Measurements from ENCODE around the gene RUNX1. TPM values are rescaled to one million over a fixed set of nuclear protein-coding genes. Genes with fewer than 3 reads are reported as not detected.

The RUNX1 gene
- total and polyA plus RNA-seq, 3 experiments from 2014 or later, result 22.0 to 41.5 (median 40.3) TPM

DNA sequence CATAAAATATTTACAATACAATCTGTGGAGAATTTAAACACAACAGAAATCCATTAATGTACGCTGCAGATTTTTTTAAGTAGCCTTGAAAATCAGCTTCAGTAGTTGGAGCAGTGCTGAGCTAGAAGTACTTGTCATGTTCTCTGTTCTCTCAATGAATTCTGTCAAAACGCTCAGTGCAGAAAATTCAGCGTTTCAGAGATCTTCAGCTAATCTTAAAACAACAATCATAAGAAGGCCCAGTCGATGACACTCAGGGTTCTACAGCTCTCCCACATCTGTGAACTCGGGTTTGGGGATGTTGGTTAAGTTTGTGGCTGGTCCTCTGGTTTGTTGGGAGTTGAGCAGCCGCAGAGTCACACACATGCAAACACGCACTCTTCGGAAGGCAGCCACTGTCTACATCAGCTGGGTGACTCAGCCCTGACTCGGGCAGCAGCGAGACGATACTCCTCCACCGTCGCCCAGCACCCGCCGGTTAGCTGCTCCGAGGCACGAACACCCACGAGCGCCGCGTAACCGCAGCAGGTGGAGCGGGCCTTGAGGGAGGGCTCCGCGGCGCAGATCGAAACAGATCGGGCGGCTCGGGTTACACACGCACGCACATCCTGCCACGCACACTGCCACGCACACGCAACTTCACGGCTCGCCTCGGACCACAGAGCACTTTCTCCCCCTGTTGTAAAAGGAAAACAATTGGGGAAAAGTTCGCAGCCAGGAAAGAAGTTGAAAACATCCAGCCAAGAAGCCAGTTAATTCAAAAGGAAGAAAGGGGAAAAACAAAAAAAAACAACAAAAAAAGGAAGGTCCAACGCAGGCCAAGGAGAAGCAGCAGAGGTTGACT lies 161.2 kb downstream of the RUNX1 start:
- H3K9me3 ChIP-seq (ENCODE audit: low read length), result no peaks in the 10 kb centered on the region
- peaks cover 8% of the 10 kb centered on the region for H3K36me3 ChIP-seq (ENCODE audit: insufficient read depth, low read length)
- Mint-ChIP-seq H3K27me3 (peaks cover 0 to 7% of the 10 kb centered on the region in 2 donors), H3K27ac (peak overlapping the region; percentile 89 to 99 (median 98)), H3K4me1 (peaks cover 48 to 69% (median 64%) of the 10 kb centered on the region in 3 donors), H3K4me3 (peak overlapping the region; percentile 88 to 99 (median 92)), H3K9me3 (no peaks in the 10 kb centered on the region), H3K36me3 (peaks cover 0 to 20% (median 1%) of the 10 kb centered on the region in 3 donors)
- DNase-seq, result peak; percentile 72 to 92 (median 77)
- peaks cover 53% of the 10 kb centered on the region for H3K4me1 ChIP-seq (ENCODE audit: insufficient read depth, low read length)
- peak overlapping the region; percentile 78 for H3K4me3 ChIP-seq (ENCODE audit: low read length)
- H3K27me3 ChIP-seq (ENCODE audit: insufficient read depth, low read length, poor library complexity, severe bottlenecking), result no peaks in the 10 kb centered on the region
- H3K27ac ChIP-seq (ENCODE audit: low read depth, low read length), result peak overlapping the region; percentile 87
- POLR2A ChIA-PET, result interaction anchor here (0.6 to 3.0 kb wide), 8 partner anchors 80 to 335 kb away, joined by 3 to 11 read pairs (median 6); no protein-coding TSS in a partner anchor
- CTCF ChIA-PET, result interaction anchor here (0.9 to 5.6 kb wide), 9 partner anchors 9 to 513 kb away, joined by 3 to 83 read pairs (median 7); partner anchors contain the start of gene RUNX1

DNA sequence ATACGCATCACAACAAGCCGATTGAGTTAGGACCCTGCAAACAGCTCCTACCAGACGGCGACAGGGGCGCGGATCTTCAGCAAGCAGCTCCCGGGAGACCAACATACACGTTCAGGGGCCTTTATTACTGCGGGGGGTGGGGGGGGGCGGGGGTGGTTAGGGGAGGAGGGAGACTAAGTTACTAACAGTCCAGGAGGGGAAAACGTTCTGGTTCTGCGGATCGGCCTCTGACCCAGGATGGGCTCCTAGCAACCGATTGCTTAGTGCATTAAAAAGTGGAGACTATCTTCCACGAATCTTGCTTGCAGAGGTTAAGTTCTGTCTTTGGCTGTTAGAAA lies 162.0 kb downstream of the RUNX1 start:
- no peak for DNase-seq
- peak overlapping the region; percentile 88 to 99 (median 92) for H3K4me3 Mint-ChIP-seq
- Histone ChIP-seq H3K27me3 (ENCODE audit: insufficient read depth, low read length, poor library complexity, severe bottlenecking) (no peaks in the 10 kb centered on the region), H3K36me3 (ENCODE audit: insufficient read depth, low read length) (peaks cover 8% of the 10 kb centered on the region), H3K4me3 (ENCODE audit: low read length) (peak overlapping the region; percentile 22), H3K9me3 (ENCODE audit: low read length) (no peaks in the 10 kb centered on the region), H3K4me1 (ENCODE audit: insufficient read depth, low read length) (peaks cover 53% of the 10 kb centered on the region), H3K27ac (ENCODE audit: low read depth, low read length) (peak overlapping the region; percentile 87)
- CTCF ChIA-PET, result interaction anchor here (1.4 to 5.6 kb wide), 6 partner anchors 84 to 513 kb away, joined by 3 to 83 read pairs (median 8); partner anchors contain the start of gene RUNX1
- POLR2A ChIA-PET, result interaction anchor here (1.5 to 2.2 kb wide), 3 partner anchors 80 to 165 kb away, joined by 5 to 7 read pairs (median 6); no protein-coding TSS in a partner anchor
- no peaks in the 10 kb centered on the region for H3K9me3 Mint-ChIP-seq
- H3K4me1 Mint-ChIP-seq, result peaks cover 49 to 69% (median 65%) of the 10 kb centered on the region in 3 donors
- H3K27ac Mint-ChIP-seq, result peak overlapping the region in 7 of 8 donors; percentile 97 to 99 (median 99)
- peaks cover 0 to 7% of the 10 kb centered on the region in 2 donors for H3K27me3 Mint-ChIP-seq
- H3K36me3 Mint-ChIP-seq, result peaks cover 0 to 24% (median 3%) of the 10 kb centered on the region in 3 donors

DNA sequence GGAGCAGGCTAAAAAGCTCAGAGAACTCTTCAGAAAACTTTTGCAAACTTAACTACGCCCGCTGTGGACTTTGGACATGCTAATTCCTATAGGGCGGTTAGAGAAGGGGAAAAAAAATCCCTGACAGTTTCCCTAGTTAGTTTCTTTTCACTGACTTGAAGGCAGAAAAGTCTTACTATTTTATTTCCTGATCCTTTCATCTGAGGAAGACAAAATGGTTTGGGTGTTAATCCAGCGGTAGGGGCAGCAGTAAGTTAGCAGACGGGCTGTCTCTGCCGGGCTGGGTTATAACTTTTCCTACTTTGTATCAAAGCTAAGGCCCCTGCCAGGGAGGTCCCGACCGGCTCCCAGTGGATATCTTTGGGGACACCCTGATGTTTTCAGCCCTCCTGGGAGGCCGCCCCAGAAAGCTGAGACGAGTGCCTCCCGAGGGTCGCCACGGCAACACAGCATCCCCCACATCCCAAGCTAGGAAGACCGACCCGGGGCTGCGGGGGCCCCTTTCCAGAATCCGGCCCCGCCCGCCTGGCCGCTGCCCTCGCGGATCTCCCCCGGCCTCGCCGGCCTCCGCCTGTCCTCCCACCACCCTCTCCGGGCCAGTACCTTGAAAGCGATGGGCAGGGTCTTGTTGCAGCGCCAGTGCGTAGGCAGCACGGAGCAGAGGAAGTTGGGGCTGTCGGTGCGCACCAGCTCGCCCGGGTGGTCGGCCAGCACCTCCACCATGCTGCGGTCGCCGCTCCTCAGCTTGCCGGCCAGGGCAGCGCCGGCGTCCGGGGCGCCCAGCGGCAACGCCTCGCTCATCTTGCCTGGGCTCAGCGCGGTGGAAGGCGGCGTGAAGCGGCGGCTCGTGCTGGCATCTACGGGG lies 162.6 kb downstream of the RUNX1 start:
- Histone ChIP-seq H3K36me3 (ENCODE audit: insufficient read depth, low read length) (peaks cover 8% of the 10 kb centered on the region), H3K27me3 (ENCODE audit: insufficient read depth, low read length, poor library complexity, severe bottlenecking) (no peaks in the 10 kb centered on the region), H3K9me3 (ENCODE audit: low read length) (no peaks in the 10 kb centered on the region), H3K4me1 (ENCODE audit: insufficient read depth, low read length) (peaks cover 55% of the 10 kb centered on the region), H3K27ac (ENCODE audit: low read depth, low read length) (peak overlapping the region; percentile 54), H3K4me3 (ENCODE audit: low read length) (peak overlapping the region; percentile 37)
- POLR2A ChIA-PET, result interaction anchor here (1.0 to 2.2 kb wide), 2 partner anchors 140 to 160 kb away, joined by 5 to 7 read pairs; no protein-coding TSS in a partner anchor
- CTCF ChIA-PET, result interaction anchor here (2.3 to 5.6 kb wide), 3 partner anchors 157 to 514 kb away, joined by 12 to 83 read pairs (median 12); partner anchors contain the start of gene RUNX1
- H3K4me3 Mint-ChIP-seq, result peak overlapping the region; percentile 88 to 99 (median 92)
- peaks cover 47 to 69% (median 65%) of the 10 kb centered on the region in 3 donors for H3K4me1 Mint-ChIP-seq
- H3K9me3 Mint-ChIP-seq, result no peaks in the 10 kb centered on the region
- peak in 1 of 5 donors; percentile 34 for DNase-seq
- peaks cover 0 to 28% (median 3%) of the 10 kb centered on the region in 3 donors for H3K36me3 Mint-ChIP-seq
- H3K27me3 Mint-ChIP-seq, result peaks cover 0 to 7% of the 10 kb centered on the region in 2 donors
- peak overlapping the region in 7 of 8 donors; percentile 66 to 99 (median 73) for H3K27ac Mint-ChIP-seq

DNA sequence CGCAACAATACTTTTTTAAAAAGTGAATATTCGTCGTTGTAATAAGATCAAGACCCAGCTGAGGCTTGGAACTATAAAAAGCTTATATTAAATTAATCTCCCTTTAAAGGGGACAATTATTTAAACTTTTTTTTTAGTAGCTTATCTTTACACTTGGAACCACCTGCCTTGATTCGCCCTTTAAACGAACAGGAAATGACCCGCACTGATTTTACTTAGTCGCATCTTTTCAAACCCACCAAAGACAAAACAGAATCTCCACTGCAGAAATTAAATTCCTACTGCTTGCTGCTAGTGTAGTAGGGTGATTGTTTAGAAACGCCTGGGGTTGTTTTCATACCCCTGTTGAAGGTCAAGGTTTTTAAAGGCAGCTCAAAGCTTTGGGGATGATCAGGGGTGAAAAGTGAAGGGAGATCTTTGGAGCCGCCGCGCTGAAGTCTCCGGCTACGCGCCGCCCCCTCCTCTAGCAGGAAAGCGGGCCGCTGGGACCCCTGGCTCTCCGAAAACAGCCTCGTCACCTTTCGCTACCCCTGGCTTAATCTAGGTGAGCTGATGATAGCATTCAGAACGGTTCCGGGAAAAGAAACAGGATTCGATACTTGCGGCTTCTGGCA lies 163.4 kb downstream of the RUNX1 start:
- H3K27me3 ChIP-seq (ENCODE audit: insufficient read depth, low read length, poor library complexity, severe bottlenecking), result no peaks in the 10 kb centered on the region
- POLR2A ChIA-PET, result interaction anchor here (1.0 kb wide), 1 partner anchor 161 kb away, joined by 5 read pairs; no protein-coding TSS in a partner anchor
- peaks cover 8% of the 10 kb centered on the region for H3K36me3 ChIP-seq (ENCODE audit: insufficient read depth, low read length)
- peak overlapping the region; percentile 37 for H3K4me3 ChIP-seq (ENCODE audit: low read length)
- Mint-ChIP-seq H3K9me3 (no peaks in the 10 kb centered on the region), H3K4me1 (peaks cover 51 to 71% (median 65%) of the 10 kb centered on the region in 3 donors), H3K4me3 (peak overlapping the region; percentile 88 to 99 (median 92)), H3K27me3 (peaks cover 0 to 7% of the 10 kb centered on the region in 2 donors), H3K36me3 (peaks cover 0 to 32% (median 3%) of the 10 kb centered on the region in 3 donors), H3K27ac (peak overlapping the region in 5 of 8 donors; percentile 66 to 98 (median 79))
- H3K27ac ChIP-seq (ENCODE audit: low read depth, low read length), result peak overlapping the region; percentile 54
- peaks cover 59% of the 10 kb centered on the region for H3K4me1 ChIP-seq (ENCODE audit: insufficient read depth, low read length)
- no peaks in the 10 kb centered on the region for H3K9me3 ChIP-seq (ENCODE audit: low read length)
- CTCF ChIA-PET, result interaction anchor here (5.6 kb wide), 1 partner anchor 164 kb away, joined by 83 read pairs; the partner anchor contains the start of gene RUNX1
- DNase-seq, result no peak

DNA sequence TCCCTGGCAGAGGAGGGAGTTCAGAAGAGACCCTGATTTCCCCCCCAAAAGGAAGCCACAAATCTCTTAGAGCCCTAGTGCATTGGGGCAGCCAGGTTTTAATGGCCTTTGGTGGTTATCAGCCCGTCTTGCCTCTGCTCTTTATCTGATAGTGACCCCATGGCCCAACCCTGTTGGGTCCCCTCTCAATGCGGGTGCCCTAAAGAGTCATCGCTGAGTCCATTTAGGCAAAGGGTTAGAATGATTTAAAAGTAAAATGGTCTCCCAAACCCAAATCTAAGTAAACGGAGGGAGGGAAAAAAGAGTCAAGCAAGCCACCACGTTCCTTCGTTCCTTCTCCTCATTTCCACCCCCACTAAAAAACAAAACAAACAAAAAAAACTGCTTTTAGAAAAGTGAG lies 164.0 kb downstream of the RUNX1 start:
- ChIA-PET POLR2A (no interaction called here), CTCF (interaction anchor here (1.4 to 5.6 kb wide), 2 partner anchors 19 to 165 kb away, joined by 3 to 83 read pairs; partner anchors contain the start of gene RUNX1)
- peaks cover 0 to 7% of the 10 kb centered on the region in 2 donors for H3K27me3 Mint-ChIP-seq
- Histone ChIP-seq H3K4me1 (ENCODE audit: insufficient read depth, low read length) (peaks cover 59% of the 10 kb centered on the region), H3K9me3 (ENCODE audit: low read length) (no peaks in the 10 kb centered on the region), H3K4me3 (ENCODE audit: low read length) (no peak overlapping the region), H3K36me3 (ENCODE audit: insufficient read depth, low read length) (peaks cover 13% of the 10 kb centered on the region), H3K27ac (ENCODE audit: low read depth, low read length) (peak overlapping the region; percentile 54), H3K27me3 (ENCODE audit: insufficient read depth, low read length, poor library complexity, severe bottlenecking) (no peaks in the 10 kb centered on the region)
- H3K4me1 Mint-ChIP-seq, result peaks cover 54 to 74% (median 69%) of the 10 kb centered on the region in 3 donors
- peak overlapping the region in 5 of 8 donors; percentile 22 to 98 (median 66) for H3K27ac Mint-ChIP-seq
- peaks cover 0 to 36% (median 5%) of the 10 kb centered on the region in 3 donors for H3K36me3 Mint-ChIP-seq
- H3K4me3 Mint-ChIP-seq, result peak overlapping the region; percentile 23 to 99 (median 68)
- no peaks in the 10 kb centered on the region for H3K9me3 Mint-ChIP-seq
- DNase-seq, result no peak

DNA sequence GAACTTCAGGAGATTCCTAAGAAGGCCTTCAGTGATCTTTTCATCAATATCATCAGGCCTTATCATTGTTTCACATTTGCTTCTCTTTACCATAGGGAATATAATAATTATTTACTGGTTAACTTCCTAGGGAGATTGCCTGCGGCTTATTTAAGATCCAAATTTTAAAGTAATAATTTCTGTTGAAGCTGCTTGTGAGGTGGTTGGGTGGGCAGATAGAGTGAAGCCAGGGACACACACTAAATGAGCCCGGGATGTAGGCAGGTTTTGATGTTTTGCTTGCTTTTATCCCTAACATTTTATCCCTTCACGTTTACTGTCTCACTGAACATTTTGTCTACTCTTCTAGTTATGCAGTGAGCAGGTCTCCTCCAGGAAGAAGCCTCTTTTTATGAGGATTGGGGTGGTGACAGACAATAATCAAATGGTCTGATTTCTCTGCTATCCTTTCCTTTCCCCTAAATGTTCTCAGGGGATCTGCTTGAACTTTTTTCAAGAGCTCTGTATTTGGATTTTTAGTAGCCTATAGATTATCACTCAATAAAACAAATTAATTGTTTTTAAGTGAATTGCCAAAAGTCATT lies 164.7 kb downstream of the RUNX1 start:
- H3K27ac ChIP-seq (ENCODE audit: low read depth, low read length), result peak overlapping the region; percentile 22
- H3K4me3 Mint-ChIP-seq, result peak overlapping the region in 2 of 7 donors; percentile 9 to 26

More for the DNA sequence above, 164.7 kb downstream of the RUNX1 start:
- H3K36me3 ChIP-seq (ENCODE audit: insufficient read depth, low read length), result peaks cover 19% of the 10 kb centered on the region
- Mint-ChIP-seq H3K9me3 (no peaks in the 10 kb centered on the region), H3K27me3 (peaks cover 0 to 7% of the 10 kb centered on the region in 2 donors), H3K27ac (peak overlapping the region in 3 of 8 donors; percentile 8 to 80 (median 10)), H3K36me3 (peaks cover 0 to 42% (median 5%) of the 10 kb centered on the region in 3 donors), H3K4me1 (peaks cover 58 to 79% (median 69%) of the 10 kb centered on the region in 3 donors)
- H3K27me3 ChIP-seq (ENCODE audit: insufficient read depth, low read length, poor library complexity, severe bottlenecking), result no peaks in the 10 kb centered on the region
- ChIA-PET CTCF (interaction anchor here (1.4 kb wide), 1 partner anchor 20 kb away, joined by 3 read pairs; no protein-coding TSS in a partner anchor), POLR2A (no interaction called here)
- H3K4me3 ChIP-seq (ENCODE audit: low read length), result no peak overlapping the region
- H3K4me1 ChIP-seq (ENCODE audit: insufficient read depth, low read length), result peaks cover 59% of the 10 kb centered on the region
- no peak for DNase-seq
- no peaks in the 10 kb centered on the region for H3K9me3 ChIP-seq (ENCODE audit: low read length)
